Hematopoietic multipotent progenitor cell (in vitro differentiated cells): ENCODE results near the gene CXCL1. TPM values are rescaled to one million over a fixed set of nuclear protein-coding genes. Genes with fewer than 3 reads are reported as not detected.
"Not testable (repeated sequence)": the region's sequence is repeated elsewhere in the genome, so short reads cannot be mapped to it uniquely, and the experiment has no call there.

ENCODE experiments used
- DNase-seq, 3 donors: peaks; one replicate each; pipeline ENCODE4 v3.0.0-alpha.2; 2011 to 2015; ENCODE audit warnings: low read depth in 2 of 3, low spot score in 2 of 3
- total RNA-seq: library from RNA; depleted of rRNA; stranded (reverse); fragments of >200 nt; gene quantifications from one replicate; pipeline ENCODE4 v1.2.3, GENCODE V29; 2012

Gene CXCL1
- total RNA-seq, 1 donor = 0.27 TPM

DNA sequence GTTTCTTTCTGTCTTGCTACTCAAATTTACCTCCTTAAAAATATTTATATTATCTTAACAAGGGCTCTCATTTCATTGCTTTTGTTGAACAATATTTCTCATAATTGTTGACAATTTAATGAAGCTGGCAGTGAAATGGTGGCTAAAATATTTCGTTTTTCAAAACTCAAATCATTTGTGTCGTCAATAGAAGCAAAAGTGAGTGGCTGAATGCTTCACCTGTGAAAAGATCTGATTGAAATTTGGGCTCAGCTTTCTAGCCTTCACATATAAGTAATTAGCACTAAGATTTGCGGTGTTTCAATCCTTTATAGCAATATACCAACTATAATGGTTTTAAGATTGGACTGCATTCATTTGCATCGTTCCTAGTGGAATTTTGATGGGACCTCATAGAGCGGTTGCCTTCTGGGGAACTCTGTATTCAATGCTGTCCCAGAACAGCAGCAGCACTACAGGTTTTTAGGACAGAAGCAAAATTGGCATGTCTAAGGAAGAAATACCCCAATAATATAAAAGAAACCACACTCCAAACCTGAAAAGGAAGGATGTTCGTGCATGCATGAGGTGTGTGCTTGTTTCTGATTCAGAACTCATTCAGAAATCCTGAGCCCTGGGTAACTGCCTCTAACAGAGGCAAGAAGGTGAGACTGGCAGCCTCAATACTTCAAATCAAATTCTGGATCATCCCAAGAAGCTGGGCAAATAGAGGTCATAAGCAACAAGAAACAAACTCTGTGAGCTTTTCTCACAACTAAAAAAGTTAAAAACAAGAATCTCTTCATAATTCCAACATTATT lies 2.5 kb downstream of the CXCL1 start:
- DNase-seq = no peak

DNA sequence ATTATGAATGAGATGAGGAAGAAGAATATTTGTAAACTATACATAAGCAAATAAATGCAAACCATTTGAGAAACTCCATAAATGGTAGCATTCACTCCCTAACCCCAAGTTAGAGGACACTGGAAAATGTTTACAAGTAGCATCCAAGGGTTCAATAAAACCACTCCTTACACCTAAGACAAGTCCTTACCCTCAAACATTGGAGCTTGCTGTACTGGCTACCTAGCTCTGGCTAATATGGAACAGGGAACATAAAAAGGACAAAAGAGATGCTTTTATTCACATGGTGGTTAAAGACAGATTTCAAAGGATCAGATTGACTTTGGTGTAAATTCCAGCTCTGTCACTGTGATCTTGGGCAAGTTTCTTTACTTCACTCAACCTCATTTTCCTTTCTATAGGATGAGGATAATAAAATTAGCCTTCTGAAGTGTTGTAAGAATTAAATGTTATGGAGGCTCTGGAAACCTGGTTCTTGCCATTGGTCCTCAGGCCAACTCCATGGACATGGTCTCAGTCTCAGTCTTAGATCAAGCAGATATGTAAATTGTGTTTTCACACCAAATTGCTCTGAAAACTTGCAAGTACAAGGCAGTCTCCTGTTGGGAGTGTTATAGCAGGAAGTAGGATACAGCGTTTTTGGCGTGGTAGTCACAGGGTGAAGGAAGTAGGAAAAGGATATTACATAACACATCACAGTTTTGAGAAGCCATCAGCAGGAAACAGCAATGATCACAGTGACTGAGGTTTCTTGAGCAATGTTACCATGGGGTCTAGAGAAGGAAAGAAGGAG lies 3.3 kb downstream of the CXCL1 start:
- peak in 1 of 3 donors; percentile 29 for DNase-seq

DNA sequence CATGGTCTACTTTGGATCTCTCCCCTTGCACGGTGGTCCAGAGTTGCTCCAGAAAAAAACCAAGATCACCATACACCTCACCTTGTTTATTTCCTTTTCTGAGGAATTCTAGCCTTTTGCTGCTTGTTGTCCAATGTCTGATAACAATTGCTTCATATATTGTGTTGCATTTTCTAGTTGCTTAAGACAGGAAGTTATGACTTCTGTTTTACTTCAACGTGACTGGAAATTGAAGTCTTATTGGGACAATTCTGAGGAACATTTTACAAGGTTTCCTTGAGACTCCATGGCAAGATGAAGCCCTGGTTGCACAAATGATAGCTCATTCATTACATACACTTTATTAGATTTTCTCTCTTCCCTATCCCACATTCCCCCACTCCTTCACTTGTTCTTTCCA lies 5.2 kb downstream of the CXCL1 start:
- DNase-seq = no peak

DNA sequence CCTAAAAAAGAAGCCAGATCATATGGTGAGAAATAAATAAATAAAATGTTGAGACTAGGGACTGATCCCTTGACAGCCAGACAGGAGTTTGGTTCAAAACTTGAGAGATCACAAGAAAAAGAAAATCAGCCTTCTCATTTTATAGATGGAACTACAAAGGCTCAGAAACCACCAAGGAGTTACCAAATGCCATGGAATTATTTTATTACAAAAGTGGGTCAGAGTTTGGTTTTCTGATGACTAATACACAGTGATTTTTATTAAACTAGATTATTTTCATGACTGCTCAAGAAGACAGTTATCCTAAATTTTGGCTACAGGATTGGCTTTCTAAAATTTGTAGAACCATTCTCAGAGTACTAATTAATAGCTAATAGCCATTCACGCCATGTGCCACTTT lies 6.2 kb downstream of the CXCL1 start:
- no peak for DNase-seq

DNA sequence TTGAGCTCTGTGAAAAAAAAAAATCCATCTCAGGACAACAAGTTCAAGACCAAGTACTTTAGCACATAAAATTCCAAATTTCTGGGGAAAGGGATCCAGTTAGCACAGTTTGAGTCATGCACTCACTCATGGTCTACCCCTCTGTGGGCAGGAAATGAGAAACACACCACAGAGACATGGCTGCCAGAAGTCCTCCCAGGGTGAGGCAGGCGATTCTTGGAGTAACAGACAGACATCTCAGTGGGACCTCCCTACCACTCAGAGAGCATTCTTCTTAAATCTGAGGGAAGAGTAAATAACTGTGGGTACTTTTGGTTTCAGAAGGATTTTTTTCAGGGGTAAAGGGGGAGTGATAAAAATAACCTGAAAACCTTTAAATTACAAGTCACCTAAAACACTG lies 14.1 kb downstream of the CXCL1 start:
- no peak for DNase-seq

DNA sequence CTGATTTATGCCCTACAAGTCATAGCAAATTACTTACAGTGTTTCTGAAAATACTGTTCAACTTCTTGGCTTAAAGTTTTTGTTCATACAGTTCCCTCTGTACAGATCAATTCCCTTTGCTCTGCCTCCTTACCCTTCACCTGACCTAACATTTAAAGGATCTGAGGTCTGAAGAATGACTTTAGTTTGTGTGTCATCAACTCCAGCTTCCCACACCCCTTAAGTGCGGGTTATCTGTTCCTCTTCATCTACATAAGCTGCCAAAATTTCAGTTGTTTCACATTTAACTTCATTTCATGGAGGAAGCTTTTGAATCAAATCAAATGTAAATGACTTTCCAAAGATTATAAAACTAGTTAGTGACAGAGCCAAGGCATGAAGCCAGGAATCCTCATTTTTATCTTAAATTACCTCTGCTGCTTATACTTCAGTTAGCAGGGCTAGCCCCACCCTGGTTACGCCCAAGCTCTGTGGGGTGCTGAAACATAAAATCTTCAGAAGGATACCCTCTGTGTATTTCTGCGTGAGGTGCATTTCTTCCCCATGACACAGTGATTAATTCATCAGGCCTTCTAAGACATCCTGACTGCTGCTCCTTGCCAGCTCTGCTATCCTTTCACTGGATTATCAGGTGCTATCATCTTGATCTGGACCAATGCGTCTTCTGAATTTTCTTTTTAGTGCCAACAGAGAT lies 16.5 kb downstream of the CXCL1 start:
- no peak for DNase-seq

DNA sequence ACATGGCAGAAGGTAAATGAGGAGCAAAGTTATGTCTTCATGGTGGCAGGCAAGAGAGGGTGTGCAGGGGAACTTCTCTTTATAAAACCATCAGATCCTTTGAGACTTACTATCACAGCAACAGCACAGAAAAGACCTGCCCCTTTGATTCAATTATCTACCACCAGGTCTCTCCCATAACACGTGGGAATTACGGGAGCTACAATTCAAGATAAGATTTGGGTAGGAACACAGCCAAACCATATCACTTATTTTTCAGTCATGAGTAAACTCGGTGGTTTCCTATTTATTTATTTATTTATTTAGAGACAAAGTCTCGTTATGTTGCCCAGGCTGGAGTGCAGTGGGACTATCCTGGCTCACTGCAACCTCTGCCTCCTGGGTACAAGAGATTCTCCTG lies 22.1 kb downstream of the CXCL1 start:
- no peak for DNase-seq

DNA sequence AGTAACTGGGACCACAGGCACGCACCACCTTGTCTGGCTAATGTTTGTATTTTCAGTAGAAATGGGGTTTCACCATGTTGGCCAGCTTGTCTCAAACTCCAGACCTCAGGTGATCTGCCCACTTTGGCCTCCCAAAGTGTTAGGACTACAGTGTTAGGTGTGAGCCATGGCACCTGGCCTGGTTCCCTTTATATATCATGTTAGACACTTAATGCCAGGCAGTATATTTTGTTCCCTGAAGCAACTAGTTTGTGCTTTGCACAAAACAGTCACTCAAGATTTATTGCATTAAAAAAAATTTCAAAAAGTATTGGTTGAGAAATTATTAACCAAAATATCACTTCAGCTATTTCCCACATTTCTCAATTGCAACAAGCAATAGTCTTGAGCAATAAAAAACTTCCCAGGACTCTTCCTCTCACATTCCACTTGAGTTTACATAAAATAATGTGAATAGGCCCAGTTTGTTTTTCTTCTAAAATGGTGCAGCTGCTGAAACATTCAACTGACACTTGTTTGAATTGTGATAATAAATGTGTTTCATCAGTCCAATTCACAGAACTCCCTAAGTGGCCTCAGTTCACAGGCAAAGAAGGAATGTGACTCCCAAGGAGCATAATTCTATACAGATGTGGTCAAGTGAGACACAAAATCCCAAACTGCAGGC lies 22.7 kb downstream of the CXCL1 start:
- no peak for DNase-seq

DNA sequence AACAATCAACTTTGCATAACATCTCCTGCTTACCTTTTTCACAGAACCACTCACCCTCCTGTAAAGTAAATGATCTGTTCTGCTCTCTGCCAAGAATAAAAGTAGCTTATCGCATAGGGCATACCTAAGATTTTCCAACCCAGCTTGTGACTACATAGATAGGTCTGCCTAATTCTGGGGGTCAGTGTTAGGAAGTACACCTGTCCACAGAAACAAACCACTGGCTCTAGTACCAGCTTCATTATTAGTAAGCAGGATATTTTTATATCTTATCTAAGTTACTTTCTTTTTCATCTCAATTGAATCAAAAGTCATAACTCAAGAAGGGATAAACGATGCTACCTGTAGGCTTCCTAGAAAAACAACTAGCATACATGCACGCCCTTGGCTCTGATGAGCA lies 23.8 kb downstream of the CXCL1 start:
- DNase-seq = no peak

DNA sequence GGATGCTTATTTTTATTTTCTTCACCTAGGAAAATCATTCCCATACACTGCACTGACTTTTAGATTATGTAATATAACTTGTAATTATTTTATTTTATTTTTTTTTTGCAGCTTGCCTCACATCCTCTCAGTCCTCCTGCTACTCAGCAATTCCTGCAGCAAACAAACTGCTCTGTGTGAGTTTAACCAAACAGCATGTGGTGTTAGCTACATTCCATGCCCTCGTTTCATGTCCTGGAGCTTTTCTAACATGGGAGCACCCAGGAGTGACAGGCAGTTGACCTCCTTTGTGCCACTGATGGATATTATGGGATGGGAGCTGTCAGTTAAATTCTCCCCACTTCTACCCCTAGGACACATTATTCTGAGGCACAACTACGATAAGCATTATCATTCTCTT lies 24.8 kb downstream of the CXCL1 start:
- DNase-seq = no peak

DNA sequence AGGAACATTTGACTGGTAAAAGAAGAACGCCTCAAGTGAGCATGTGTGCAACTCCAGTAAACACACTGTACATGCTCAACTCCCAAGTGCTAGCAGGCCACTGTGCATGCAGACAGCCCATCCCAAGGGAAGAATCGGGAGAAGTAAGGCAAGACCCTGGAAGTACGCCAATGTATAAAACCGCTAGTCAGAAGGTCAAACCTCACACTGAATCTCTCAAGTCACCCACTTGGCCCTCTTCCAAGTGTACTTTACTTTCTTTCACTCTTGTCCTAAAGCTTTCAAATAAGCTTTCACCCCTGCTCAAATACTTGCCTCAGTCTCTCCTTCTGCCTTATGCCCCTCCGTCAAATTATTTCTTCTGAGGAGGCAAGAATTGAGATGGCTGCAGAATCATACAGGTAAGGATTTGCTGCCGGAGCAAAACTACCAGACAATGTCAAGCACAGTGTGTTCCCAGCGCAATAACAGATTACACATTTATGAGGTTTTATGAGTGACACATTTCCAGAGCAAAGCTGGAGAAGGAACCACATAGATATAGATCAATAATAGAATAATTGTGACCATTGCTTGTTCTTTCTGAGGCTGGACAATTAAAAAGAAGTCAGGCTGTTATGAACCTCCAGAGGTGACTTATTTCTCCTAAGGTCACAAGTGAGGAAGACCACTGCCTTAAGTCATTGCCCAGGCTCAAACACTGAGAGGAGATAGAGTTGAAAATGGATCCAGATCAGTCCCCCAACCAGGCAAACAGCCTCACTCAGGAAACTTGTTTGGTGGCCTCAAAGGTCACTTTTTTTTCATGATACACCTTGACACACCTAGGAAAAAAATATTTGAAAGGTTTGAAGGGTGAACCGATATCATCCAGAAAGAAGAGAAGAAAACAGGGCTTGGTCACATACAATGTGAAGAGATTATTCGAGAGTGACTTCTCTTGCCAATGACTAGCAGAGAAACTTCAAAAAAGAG lies 26.3 kb downstream of the CXCL1 start:
- peak in 1 of 3 donors; percentile 51 for DNase-seq

DNA sequence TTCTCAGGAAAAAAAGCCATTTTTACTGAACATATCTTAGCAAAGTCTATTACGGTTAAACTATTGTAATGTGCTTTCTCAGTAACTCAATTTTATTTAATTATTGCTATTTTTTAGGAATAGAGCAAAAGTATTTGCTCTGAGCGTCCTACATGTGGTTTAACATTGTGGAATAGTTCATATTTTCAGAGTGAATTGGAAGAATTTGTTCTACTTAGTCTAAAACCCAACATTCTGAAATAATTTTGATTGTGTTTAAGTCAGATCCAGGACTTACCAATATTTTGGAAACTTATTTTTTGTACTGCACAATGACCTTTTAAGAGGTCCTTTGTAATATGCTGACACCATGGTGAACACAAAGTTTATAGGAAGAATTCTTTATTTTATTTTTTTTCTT lies 27.2 kb downstream of the CXCL1 start:
- no peak for DNase-seq

DNA sequence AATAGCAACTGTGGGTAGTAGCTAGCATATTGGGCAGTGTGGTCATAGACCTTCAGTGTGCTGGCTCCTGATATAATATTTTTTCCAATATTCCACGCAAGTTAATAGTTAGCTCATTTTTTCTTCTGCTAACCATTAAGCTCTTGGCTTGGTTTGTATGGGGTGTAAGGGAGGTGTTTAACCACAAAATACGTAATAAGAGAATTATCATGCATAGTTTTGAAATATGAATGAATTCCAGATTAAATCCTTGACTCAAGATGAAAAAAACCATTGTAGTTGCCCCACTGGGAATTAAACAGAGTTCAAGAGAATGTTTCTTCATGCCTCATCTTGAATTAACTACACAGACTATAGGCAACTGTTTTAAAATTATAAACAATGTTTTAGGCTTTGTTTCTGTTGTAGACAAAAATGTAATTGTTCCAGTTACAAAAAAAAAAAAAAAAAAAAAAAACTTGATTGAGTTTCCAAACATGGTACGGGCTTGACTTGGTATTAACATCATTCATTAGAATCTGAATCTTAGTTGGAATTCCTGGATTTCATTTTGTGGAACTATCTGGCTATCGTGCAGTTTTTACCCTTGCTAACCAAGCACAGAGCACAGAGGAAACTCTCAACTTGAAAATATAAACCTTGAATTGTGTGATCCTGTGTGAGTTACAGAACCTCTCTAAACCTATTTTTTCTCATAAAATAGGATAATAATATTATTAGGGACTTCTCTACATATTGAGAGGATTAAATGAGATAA lies 28.4 kb downstream of the CXCL1 start:
- DNase-seq = no peak

DNA sequence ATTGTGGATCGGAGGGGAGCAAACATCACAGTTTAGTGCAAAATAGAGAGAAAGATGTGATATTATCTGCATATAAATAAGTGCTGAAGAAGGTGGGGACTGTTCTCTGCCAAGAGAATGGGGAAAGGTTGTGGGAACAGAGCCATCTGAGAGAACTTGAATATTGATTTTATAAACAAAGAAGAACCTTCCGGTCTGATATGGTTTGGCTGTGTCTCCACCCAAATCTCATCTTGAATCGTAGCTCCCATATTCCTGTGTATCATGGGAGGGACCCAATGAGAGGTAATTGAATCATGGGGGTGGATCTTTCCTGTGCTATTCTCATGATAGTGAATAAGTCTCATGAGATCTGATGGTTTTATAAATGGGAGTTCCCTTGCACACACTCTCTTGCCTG lies 30.1 kb downstream of the CXCL1 start:
- not testable (repeated sequence) for DNase-seq

DNA sequence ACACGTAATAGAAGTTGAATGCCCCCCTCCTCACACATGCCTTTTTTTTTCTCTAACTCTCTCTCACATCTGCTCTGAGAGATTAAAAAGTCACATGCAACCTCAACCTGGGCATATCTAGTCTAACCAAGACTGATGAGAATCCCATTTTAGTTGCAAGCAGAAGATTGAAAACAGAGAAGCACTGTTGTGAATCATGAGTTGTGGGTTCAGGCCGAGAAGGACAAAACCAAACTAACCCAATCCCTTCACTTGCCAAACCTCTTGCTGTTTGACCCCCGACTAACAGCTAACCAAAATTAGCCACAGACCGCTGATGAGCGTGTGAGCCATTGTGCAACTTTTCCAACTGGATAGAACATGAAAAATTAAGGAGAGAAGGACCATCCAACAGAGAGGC lies 31.8 kb downstream of the CXCL1 start:
- DNase-seq = no peak

DNA sequence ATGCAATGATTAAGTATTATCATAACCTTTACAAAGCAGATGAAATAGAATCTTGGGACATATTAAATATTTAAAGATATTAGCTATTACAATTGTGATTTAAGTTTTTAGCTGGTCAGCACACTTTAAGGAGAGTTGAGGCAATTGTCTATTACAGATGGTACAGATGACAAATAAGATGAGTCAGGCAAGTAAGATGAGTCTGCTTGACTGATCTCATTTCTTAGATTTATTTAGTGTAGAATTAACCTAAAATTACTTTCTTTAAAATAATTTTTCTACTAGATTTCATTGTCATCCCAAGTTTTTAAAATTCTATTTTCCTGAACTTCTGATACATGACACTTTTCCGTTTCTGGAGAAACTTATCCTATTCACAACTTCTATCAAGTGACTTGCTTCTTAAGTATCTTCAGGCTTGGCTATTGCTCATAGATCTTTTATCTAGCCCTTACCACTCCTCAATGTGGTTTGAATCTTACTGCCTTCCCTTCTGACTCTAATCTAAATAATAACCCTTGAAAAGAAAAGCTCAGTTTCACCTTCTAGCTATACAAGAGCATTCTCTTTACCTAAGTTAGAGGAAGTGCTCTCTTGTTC lies 32.9 kb downstream of the CXCL1 start:
- peak in 1 of 3 donors; percentile 8 for DNase-seq

DNA sequence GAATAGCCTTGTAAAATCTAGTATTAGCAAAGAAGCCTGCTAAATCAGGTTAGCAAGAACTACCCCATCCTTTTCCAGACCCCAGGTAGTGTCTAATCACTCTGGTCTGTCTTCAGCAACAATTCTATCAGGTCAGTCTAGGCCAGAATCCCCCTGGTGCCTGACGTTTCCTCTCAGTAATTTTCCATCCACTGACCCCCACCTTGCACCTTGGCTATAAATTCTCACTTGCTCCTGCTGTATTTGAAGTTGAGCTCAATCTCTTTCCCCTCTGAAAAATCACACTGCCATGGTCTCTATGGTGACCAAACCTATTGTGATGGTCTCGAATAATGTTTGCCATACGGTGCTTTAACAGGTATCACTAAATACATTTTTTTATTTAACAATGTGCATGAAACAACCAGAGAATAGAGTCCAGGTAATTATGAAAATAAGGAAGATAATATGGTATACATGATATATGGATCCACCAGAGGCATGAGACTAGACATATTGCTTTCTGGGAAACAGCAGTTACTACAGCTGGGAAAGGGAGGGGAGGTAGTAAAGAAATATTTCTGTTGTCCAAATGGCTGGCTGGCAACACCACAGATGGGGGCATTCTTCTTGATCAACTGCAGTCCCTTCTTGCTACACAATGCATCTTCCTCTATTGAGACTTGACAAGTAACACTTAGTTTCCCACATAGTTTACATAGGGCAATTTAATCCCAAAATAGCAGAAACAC lies 33.8 kb downstream of the CXCL1 start:
- DNase-seq = no peak

DNA sequence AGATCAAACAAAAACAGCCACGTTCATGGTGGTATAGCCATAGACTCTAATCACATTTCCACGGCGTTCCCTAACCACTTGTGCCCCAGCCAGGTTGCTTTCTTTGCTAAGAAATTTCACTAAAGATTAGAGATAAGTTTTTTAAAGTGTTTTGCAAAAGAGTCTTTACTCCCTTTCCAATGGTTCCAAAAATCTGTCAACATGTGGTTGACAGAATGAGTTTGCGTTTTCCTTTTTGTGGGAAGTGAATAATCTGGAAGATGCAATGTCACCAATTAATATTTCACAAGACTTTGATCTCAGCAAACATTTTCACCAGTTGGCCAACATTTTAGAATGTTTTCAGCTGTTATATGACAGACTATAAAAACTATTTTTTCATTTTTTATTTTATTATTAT lies 35.3 kb downstream of the CXCL1 start:
- no peak for DNase-seq
